BJ (cell line): ENCODE results near the gene OR2S2. TPM values are rescaled to one million over a fixed set of nuclear protein-coding genes. Genes with fewer than 3 reads are reported as not detected.

Experiments used
- CTCF ChIA-PET: fragments of 350-600 bp; formaldehyde crosslinking; extraction: SDS; loops from one replicate; lab custom pipeline; 2021; ENCODE audit warnings: antibody characterized with exemption, inconsistent platforms; lab: Yijun Ruan, JAX
- POLR2A ChIA-PET: fragments of 300-600 bp; sonication (Branson Sonifier 250); formaldehyde crosslinking; extraction: SDS; loops from one replicate; lab custom pipeline; 2021; ENCODE audit warnings: antibody characterized with exemption; lab: Charles Lee
- DNase-seq: peaks from one replicate; pipeline ENCODE4 v3.0.0-alpha.2; 2011; ENCODE audit warnings: low read depth
- H3K27me3 ChIP-seq: 2 replicates; pipeline ENCODE4 v1.6.0; 2011; ENCODE audit warnings: low read length; ENCODE audit not compliant: control insufficient read depth, insufficient read depth
- H3K36me3 ChIP-seq: 2 replicates; pipeline ENCODE4 v1.5.1; 2011; ENCODE audit warnings: low read length; ENCODE audit not compliant: control insufficient read depth, insufficient read depth
- H3K4me3 ChIP-seq: 2 replicates; pipeline ENCODE4 v1.5.1; 2011; ENCODE audit warnings: low read depth, mild to moderate bottlenecking, control low read depth, low read length
- CTCF ChIP-seq: IDR thresholded peaks from 2 replicates; pipeline ENCODE4 v1.5.1; 2011; ENCODE audit warnings: low read depth, mild to moderate bottlenecking, control low read depth, inconsistent platforms, low read length, moderate library complexity; ENCODE audit not compliant: insufficient read depth
- polyA plus RNA-seq: library from polyadenylated mRNA; depleted of rRNA; stranded (reverse); fragments of >200 nt; gene quantifications from 2 replicates; pipeline ENCODE4 v1.2.3, GENCODE V29; 2011

The OR2S2 gene
- polyA plus RNA-seq, 1 experiment, result 0.53 TPM

GRCh38 chr9:35919212-35920008, 38.5 kb downstream of the OR2S2 start:
- TF ChIP-seq CTCF, result no peak
- DNase-seq, result no peak
- no peaks in the 10 kb centered on the region for H3K27me3 ChIP-seq
- ChIA-PET POLR2A (no interaction called here), CTCF (interaction anchor here (0.6 to 2.9 kb wide), 6 partner anchors 9 to 185 kb away, joined by 3 to 10 read pairs (median 6); partner anchors contain the start of genes HRCT1 and SPAAR)
- H3K4me3 ChIP-seq, result no peak overlapping the region
- no peaks in the 10 kb centered on the region for H3K36me3 ChIP-seq

DNA sequence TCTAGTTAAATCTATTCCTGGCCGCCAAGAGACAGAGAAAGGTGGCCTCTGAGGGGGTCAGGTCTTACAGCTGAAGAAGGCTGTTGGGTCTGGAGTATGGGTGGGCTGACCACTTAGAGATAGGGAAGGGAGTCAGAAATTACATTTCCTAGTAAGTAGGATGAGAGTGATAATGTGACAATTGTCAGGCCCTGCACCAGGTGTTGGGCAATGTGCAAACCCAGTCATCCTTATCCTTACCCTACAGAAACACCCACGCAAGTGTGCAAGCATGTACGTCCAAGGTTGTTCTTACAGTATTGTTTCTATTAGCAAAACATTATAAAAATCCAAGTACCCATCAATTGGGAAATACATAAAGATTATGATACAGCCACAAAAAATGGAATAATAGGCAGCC, 39.2 kb downstream of the OR2S2 start:
- POLR2A ChIA-PET, result no interaction called here
- Histone ChIP-seq H3K4me3 (no peak overlapping the region), H3K36me3 (no peaks in the 10 kb centered on the region), H3K27me3 (no peaks in the 10 kb centered on the region)
- TF ChIP-seq CTCF, result no peak
- no peak for DNase-seq
- CTCF ChIA-PET, result no interaction called here

GRCh38 chr9:35917261-35917660, 40.7 kb downstream of the OR2S2 start:
- no peak for TF ChIP-seq CTCF
- POLR2A ChIA-PET, result no interaction called here

GRCh38 chr9:35915681-35916294, 42.2 kb downstream of the OR2S2 start:
- CTCF ChIA-PET, result no interaction called here

More at GRCh38 chr9:35917261-35917660, 40.7 kb downstream of the OR2S2 start:
- DNase-seq, result no peak
- Histone ChIP-seq H3K4me3 (no peak overlapping the region), H3K27me3 (no peaks in the 10 kb centered on the region), H3K36me3 (no peaks in the 10 kb centered on the region)
- CTCF ChIA-PET, result interaction anchor here (0.8 kb wide), 1 partner anchor 29 kb away, joined by 4 read pairs; no protein-coding TSS in a partner anchor

More at GRCh38 chr9:35915681-35916294, 42.2 kb downstream of the OR2S2 start:
- Histone ChIP-seq H3K36me3 (no peaks in the 10 kb centered on the region), H3K27me3 (no peaks in the 10 kb centered on the region), H3K4me3 (no peak overlapping the region)
- no peak for TF ChIP-seq CTCF
- DNase-seq, result no peak
- POLR2A ChIA-PET, result no interaction called here
